ENCODE data around the gene EIF4E3. TPM values are rescaled to one million over a fixed set of nuclear protein-coding genes. Genes with fewer than 3 reads are reported as not detected.

Gene EIF4E3
- total RNA-seq, 1 experiment from 2014 or later, result 2.2 TPM

GRCh38 chr3:71723452-71724170 lies 1.6 kb downstream of the EIF4E3 start:
- ATAC-seq, result no peak
- DNase-seq, result no peak
- Histone ChIP-seq H3K9me3 (ENCODE audit: low read length) (no peaks in the 10 kb centered on the region), H3K4me1 (ENCODE audit: insufficient read depth, low read length) (peaks cover 9% of the 10 kb centered on the region), H3K4me2 (ENCODE audit: low read length) (peak overlapping the region; percentile 96), H2AFZ (ENCODE audit: low read length) (peak overlapping the region; percentile 98; the same call in 1 of the 2 replicates), H3K36me3 (ENCODE audit: low read depth, low read length) (no peaks in the 10 kb centered on the region), H3K9ac (ENCODE audit: low read length) (no peak overlapping the region), H3F3A (ENCODE audit: low read length, unreplicated experiment) (no peaks in the 10 kb centered on the region), H3K79me2 (ENCODE audit: low read length) (no peaks in the 10 kb centered on the region), H3K27ac (ENCODE audit: low read length) (no peak overlapping the region), H4K20me1 (ENCODE audit: low read length) (no peaks in the 10 kb centered on the region), H3K9me2 (replicated peaks; ENCODE audit: low read length) (no peaks in the 10 kb centered on the region), H3K27me3 (ENCODE audit: low read length) (no peaks in the 10 kb centered on the region; the same call in 1 of the 2 replicates), H3K4me3 (ENCODE audit: low read length) (peak overlapping the region; percentile 82)
- intact Hi-C loops (cut with micrococcal nuclease), result no loop called here
- CTCF ChIA-PET, result interaction anchor here (0.6 to 1.1 kb wide), 2 partner anchors 13 to 125 kb away, joined by 5 read pairs; no protein-coding TSS in a partner anchor
- TF ChIP-seq CTCF (conservative IDR thresholded peaks at IDR 0.05; ENCODE audit: low read depth, low read length) (no peak), EZH2 (IDR thresholded peaks at IDR 0.05; ENCODE audit: low read length, unreplicated experiment) (no peak), EZH2phosphoT487 (IDR thresholded peaks at IDR 0.05; ENCODE audit: borderline replicate concordance, low read length) (no peak)
- POLR2A ChIA-PET (ENCODE audit: unreplicated experiment), result no interaction called here
- no TSS peak for BruUV-seq (replicated peaks)

- no peak overlapping the region for H2AFZ ChIP-seq (ENCODE audit: low read length)
- no peaks in the 10 kb centered on the region for H3K79me2 ChIP-seq (ENCODE audit: low read length)
- POLR2A ChIA-PET (ENCODE audit: unreplicated experiment), result no interaction called here
- no peaks in the 10 kb centered on the region for H3K36me3 ChIP-seq (ENCODE audit: low read depth, low read length)
- no peaks in the 10 kb centered on the region for H3K9me2 ChIP-seq (replicated peaks; ENCODE audit: low read length)
- intact Hi-C loops (cut with micrococcal nuclease), result no loop called here
- ATAC-seq (no peak), DNase-seq (no peak)
- no peak overlapping the region for H3K4me2 ChIP-seq (ENCODE audit: low read length)
- H3K27ac ChIP-seq (ENCODE audit: low read length), result no peak overlapping the region
- H3K4me3 ChIP-seq (ENCODE audit: low read length), result no peak overlapping the region
- H3K4me1 ChIP-seq (ENCODE audit: insufficient read depth, low read length), result peaks cover 9% of the 10 kb centered on the region
- BruUV-seq (replicated peaks), result no TSS peak
- CTCF ChIA-PET, result interaction anchor here (1.1 kb wide), 1 partner anchor 12 kb away, joined by 5 read pairs; no protein-coding TSS in a partner anchor
- TF ChIP-seq EZH2phosphoT487 (IDR thresholded peaks at IDR 0.05; ENCODE audit: borderline replicate concordance, low read length), result no peak
- no peak for TF ChIP-seq EZH2 (IDR thresholded peaks at IDR 0.05; ENCODE audit: low read length, unreplicated experiment)
- TF ChIP-seq CTCF (conservative IDR thresholded peaks at IDR 0.05; ENCODE audit: low read depth, low read length), result no peak
- no peaks in the 10 kb centered on the region for H3K9me3 ChIP-seq (ENCODE audit: low read length)
- H3K9ac ChIP-seq (ENCODE audit: low read length), result no peak overlapping the region
- H4K20me1 ChIP-seq (ENCODE audit: low read length), result no peaks in the 10 kb centered on the region
- H3F3A ChIP-seq (ENCODE audit: low read length, unreplicated experiment), result no peaks in the 10 kb centered on the region
- H3K27me3 ChIP-seq (ENCODE audit: low read length), result no peaks in the 10 kb centered on the region; the same call in 1 of the 2 replicates
Observed at GRCh38 chr3:71722693-71723092, 2.5 kb downstream of the EIF4E3 start.

- Histone ChIP-seq H3K9me3 (ENCODE audit: low read length) (no peaks in the 10 kb centered on the region), H3K9ac (ENCODE audit: low read length) (no peak overlapping the region), H3K27ac (ENCODE audit: low read length) (no peak overlapping the region), H3K79me2 (ENCODE audit: low read length) (no peaks in the 10 kb centered on the region), H4K20me1 (ENCODE audit: low read length) (no peaks in the 10 kb centered on the region), H3K27me3 (ENCODE audit: low read length) (no peaks in the 10 kb centered on the region; the same call in 1 of the 2 replicates), H3K4me1 (ENCODE audit: insufficient read depth, low read length) (peaks cover 9% of the 10 kb centered on the region), H3K4me3 (ENCODE audit: low read length) (no peak overlapping the region), H3K36me3 (ENCODE audit: low read depth, low read length) (no peaks in the 10 kb centered on the region), H2AFZ (ENCODE audit: low read length) (no peak overlapping the region), H3K9me2 (replicated peaks; ENCODE audit: low read length) (no peaks in the 10 kb centered on the region), H3F3A (ENCODE audit: low read length, unreplicated experiment) (no peaks in the 10 kb centered on the region), H3K4me2 (ENCODE audit: low read length) (no peak overlapping the region)
- CTCF ChIA-PET, result no interaction called here
- intact Hi-C loops (cut with micrococcal nuclease), result no loop called here
- no TSS peak for BruUV-seq (replicated peaks)
- no peak for DNase-seq
- TF ChIP-seq EZH2 (IDR thresholded peaks at IDR 0.05; ENCODE audit: low read length, unreplicated experiment) (no peak), CTCF (conservative IDR thresholded peaks at IDR 0.05; ENCODE audit: low read depth, low read length) (no peak), EZH2phosphoT487 (IDR thresholded peaks at IDR 0.05; ENCODE audit: borderline replicate concordance, low read length) (no peak)
- ATAC-seq, result no peak
- POLR2A ChIA-PET (ENCODE audit: unreplicated experiment), result no interaction called here
Observed at GRCh38 chr3:71721651-71722157, 3.5 kb downstream of the EIF4E3 start.
